HepG2 (cell line): ENCODE data around the gene PSMD1. TPM values are rescaled to one million over a fixed set of nuclear protein-coding genes. Genes with fewer than 3 reads are reported as not detected.

Source experiments
- DR1 ChIP-seq: sonication (generic); formaldehyde crosslinking; IDR thresholded peaks from 2 replicates; pipeline ENCODE4 v1.8.0; 2021; ENCODE audit warnings: mild to moderate bottlenecking, missing genetic modification reagents, inconsistent platforms
- GABPA ChIP-seq, 2 experiments: IDR thresholded peaks; 2 replicates each; pipeline ENCODE4 v1.6.1; 2011 to 2016; ENCODE audit warnings: low read depth in 2 of 2, low read length in 1 of 2, missing biosample characterization in 1 of 2, missing genetic modification characterization in 1 of 2
- HNF4A ChIP-seq: sonication (generic); formaldehyde crosslinking; IDR thresholded peaks from 2 replicates; pipeline ENCODE4 v1.4.0; 2020; ENCODE audit warnings: missing genetic modification reagents
- NFE2 ChIP-seq: sonication (generic); formaldehyde crosslinking; IDR thresholded peaks from 2 replicates; pipeline ENCODE4 v1.4.0; 2020; ENCODE audit warnings: missing genetic modification reagents
- SOX5 ChIP-seq: IDR thresholded peaks from 2 replicates; pipeline ENCODE4 v1.6.1; 2016; ENCODE audit warnings: borderline replicate concordance
- SRSF9 ChIP-seq: fragments of 200-400 bp; formaldehyde crosslinking; IDR thresholded peaks from 2 replicates; pipeline ENCODE4 v1.6.1; 2018; ENCODE audit warnings: borderline replicate concordance, mild to moderate bottlenecking, low read depth, low read length; ENCODE audit not compliant: insufficient read depth, poor library complexity, severe bottlenecking
- ZFP36L1 ChIP-seq: sonication (generic); formaldehyde crosslinking; IDR thresholded peaks from 2 replicates; pipeline ENCODE4 v1.8.0; 2022; ENCODE audit warnings: mild to moderate bottlenecking, missing genetic modification reagents, moderate library complexity
- ZNF530 ChIP-seq: sonication (generic); formaldehyde crosslinking; IDR thresholded peaks from 2 replicates; pipeline ENCODE4 v1.5.0; 2020; ENCODE audit warnings: low read depth, mild to moderate bottlenecking, missing genetic modification reagents
- ZNF558 ChIP-seq: sonication (generic); formaldehyde crosslinking; IDR thresholded peaks from 2 replicates; pipeline ENCODE4 v1.9.0; 2022; ENCODE audit warnings: mild to moderate bottlenecking, missing genetic modification reagents, borderline replicate concordance
- ZNF615 ChIP-seq: sonication (generic); formaldehyde crosslinking; IDR thresholded peaks from 2 replicates; pipeline ENCODE4 v1.5.0; 2020; ENCODE audit warnings: mild to moderate bottlenecking, missing genetic modification reagents, borderline replicate concordance
- ZSCAN21 ChIP-seq: sonication (generic); formaldehyde crosslinking; IDR thresholded peaks from 2 replicates; pipeline ENCODE4 v1.8.0; 2022; ENCODE audit warnings: mild to moderate bottlenecking, missing genetic modification reagents, moderate library complexity, borderline replicate concordance
- polyA plus RNA-seq, 8 experiments: library from polyadenylated mRNA; depleted of rRNA in 3 of 8; stranded (reverse) in 7 of 8; unstranded in 1 of 8; fragments of >200 nt; fragmentation: Illumina TruSeq in 4 of 8; extraction: Trizol in 4 of 8; gene quantifications; 2 replicates each; pipeline versions ENCODE4 v1.2.1 to v1.2.3, GENCODE V29; 2011 to 2016; ENCODE audit warnings: low read depth in 4 of 8, missing spikeins in 1 of 8, mixed read lengths in 1 of 8; ENCODE audit not compliant: insufficient read depth in 1 of 8
- total RNA-seq, 5 experiments: library from RNA; depleted of rRNA; stranded (reverse); fragments of >200 nt; fragmentation: Illumina TruSeq; extraction: Trizol; gene quantifications; 2 replicates each; pipeline ENCODE4 v1.2.3, GENCODE V29; 2016; ENCODE audit warnings: low read depth in 1 of 5
- TF ChIP-seq, protein P1 (sequence below): sonication (generic); formaldehyde crosslinking; IDR thresholded peaks from 2 replicates; pipeline ENCODE4 v1.5.0; 2020; ENCODE audit warnings: mild to moderate bottlenecking, missing genetic modification reagents, borderline replicate concordance
- TF ChIP-seq, protein P2 (sequence below): sonication (generic); formaldehyde crosslinking; IDR thresholded peaks from 2 replicates; pipeline ENCODE4 v1.5.0; 2020; ENCODE audit warnings: mild to moderate bottlenecking, missing genetic modification reagents
- TF ChIP-seq, protein P3 (sequence below): sonication (generic); formaldehyde crosslinking; IDR thresholded peaks from 2 replicates; pipeline ENCODE4 v1.4.0; 2020; ENCODE audit warnings: missing genetic modification reagents
- TF ChIP-seq, protein P4 (sequence below): sonication (generic); formaldehyde crosslinking; IDR thresholded peaks from 2 replicates; pipeline ENCODE4 v1.4.0; 2020; ENCODE audit warnings: missing genetic modification reagents, borderline replicate concordance
- TF ChIP-seq, protein P5 (sequence below): IDR thresholded peaks from 2 replicates; pipeline ENCODE4 v1.6.1; 2016; ENCODE audit warnings: low read depth

Gene PSMD1
- total and polyA plus RNA-seq, 2 of the 13 experiments (the other 11 are each of a cell fraction or from before 2014, with no cell fraction given) = 136 to 191 TPM

DNA sequence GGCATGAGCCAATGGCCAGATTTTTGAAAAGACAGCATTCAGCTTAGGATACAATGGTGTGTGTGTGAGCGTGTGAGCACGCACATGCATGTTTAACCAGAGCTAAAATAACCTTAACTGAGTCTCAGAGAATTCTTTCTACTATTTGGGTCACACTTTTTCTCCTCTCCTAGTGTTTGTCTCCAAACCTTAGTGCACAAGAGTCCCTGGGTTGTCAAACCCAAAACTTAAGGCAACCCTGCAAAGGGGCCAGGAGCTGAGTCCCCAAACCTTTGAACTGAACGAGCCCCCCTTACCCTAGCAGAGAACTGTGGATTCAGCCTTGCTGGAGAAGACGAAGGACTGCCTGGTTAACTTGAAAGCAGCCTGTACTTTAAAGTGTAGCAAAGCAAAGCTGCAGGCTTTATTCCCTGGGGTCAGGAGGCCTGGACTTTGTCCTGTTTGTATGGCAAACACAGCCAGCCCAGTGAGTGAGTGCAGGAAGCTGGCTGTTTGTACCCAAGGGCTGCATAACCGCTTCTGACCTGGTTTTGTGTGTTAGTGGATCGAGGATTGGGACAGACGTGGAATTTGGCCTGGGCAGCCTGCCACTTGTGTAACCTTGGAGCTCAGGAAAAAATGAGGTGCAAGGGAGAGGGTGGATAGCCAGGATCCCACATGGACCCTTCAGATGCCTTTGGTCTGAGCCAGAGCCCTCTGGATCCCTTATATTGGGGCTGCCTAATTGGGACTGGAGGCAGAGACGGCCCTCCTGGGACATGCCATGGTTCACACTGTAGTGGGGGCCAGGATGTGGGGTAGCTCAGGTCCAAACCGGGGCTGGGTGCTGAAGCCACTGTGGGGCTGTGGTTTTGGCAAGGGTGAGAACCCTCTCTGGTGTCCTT lies 6.4 kb upstream of the PSMD1 start (continued):
- TF ChIP-seq GABPA (IDR thresholded peaks at IDR 0.05; ENCODE audit: low read depth, low read length) (no peak), GABPA (CRISPR knock-in tag; IDR thresholded peaks at IDR 0.05; ENCODE audit: low read depth) (peak; percentile 67), NFE2 (CRISPR knock-in tag) (no peak), ZSCAN21 (CRISPR knock-in tag) (peak; percentile 99), HNF4A (peak; percentile 100), ZNF615 (CRISPR knock-in tag) (peak; percentile 100), ZFP36L1 (CRISPR knock-in tag) (peak; percentile 100), ZNF530 (CRISPR knock-in tag) (no peak), ZNF558 (peak; percentile 22), DR1 (CRISPR knock-in tag) (peak; percentile 99), SOX5 (peak; percentile 95), SRSF9 (no peak)
- TF ChIP-seq, protein P1, sequence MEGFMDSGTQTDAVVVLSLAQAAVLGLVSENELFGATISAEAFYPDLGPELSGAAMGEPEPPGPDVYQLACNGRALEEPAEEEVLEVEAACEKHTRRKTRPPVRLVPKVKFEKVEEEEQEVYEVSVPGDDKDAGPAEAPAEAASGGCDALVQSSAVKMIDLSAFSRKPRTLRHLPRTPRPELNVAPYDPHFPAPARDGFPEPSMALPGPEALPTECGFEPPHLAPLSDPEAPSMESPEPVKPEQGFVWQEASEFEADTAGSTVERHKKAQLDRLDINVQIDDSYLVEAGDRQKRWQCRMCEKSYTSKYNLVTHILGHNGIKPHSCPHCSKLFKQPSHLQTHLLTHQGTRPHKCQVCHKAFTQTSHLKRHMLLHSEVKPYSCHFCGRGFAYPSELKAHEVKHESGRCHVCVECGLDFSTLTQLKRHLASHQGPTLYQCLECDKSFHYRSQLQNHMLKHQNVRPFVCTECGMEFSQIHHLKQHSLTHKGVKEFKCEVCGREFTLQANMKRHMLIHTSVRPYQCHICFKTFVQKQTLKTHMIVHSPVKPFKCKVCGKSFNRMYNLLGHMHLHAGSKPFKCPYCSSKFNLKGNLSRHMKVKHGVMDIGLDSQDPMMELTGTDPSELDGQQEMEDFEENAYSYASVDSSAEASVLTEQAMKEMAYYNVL (CRISPR knock-in tag) = peak; percentile 95
- TF ChIP-seq, protein P2, sequence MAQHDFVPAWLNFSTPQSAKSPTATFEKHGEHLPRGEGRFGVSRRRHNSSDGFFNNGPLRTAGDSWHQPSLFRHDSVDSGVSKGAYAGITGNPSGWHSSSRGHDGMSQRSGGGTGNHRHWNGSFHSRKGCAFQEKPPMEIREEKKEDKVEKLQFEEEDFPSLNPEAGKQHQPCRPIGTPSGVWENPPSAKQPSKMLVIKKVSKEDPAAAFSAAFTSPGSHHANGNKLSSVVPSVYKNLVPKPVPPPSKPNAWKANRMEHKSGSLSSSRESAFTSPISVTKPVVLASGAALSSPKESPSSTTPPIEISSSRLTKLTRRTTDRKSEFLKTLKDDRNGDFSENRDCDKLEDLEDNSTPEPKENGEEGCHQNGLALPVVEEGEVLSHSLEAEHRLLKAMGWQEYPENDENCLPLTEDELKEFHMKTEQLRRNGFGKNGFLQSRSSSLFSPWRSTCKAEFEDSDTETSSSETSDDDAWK (CRISPR knock-in tag) = no peak
- TF ChIP-seq, protein P3, sequence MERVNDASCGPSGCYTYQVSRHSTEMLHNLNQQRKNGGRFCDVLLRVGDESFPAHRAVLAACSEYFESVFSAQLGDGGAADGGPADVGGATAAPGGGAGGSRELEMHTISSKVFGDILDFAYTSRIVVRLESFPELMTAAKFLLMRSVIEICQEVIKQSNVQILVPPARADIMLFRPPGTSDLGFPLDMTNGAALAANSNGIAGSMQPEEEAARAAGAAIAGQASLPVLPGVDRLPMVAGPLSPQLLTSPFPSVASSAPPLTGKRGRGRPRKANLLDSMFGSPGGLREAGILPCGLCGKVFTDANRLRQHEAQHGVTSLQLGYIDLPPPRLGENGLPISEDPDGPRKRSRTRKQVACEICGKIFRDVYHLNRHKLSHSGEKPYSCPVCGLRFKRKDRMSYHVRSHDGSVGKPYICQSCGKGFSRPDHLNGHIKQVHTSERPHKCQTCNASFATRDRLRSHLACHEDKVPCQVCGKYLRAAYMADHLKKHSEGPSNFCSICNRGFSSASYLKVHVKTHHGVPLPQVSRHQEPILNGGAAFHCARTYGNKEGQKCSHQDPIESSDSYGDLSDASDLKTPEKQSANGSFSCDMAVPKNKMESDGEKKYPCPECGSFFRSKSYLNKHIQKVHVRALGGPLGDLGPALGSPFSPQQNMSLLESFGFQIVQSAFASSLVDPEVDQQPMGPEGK (CRISPR knock-in tag) = peak; percentile 89
- TF ChIP-seq, protein P4, sequence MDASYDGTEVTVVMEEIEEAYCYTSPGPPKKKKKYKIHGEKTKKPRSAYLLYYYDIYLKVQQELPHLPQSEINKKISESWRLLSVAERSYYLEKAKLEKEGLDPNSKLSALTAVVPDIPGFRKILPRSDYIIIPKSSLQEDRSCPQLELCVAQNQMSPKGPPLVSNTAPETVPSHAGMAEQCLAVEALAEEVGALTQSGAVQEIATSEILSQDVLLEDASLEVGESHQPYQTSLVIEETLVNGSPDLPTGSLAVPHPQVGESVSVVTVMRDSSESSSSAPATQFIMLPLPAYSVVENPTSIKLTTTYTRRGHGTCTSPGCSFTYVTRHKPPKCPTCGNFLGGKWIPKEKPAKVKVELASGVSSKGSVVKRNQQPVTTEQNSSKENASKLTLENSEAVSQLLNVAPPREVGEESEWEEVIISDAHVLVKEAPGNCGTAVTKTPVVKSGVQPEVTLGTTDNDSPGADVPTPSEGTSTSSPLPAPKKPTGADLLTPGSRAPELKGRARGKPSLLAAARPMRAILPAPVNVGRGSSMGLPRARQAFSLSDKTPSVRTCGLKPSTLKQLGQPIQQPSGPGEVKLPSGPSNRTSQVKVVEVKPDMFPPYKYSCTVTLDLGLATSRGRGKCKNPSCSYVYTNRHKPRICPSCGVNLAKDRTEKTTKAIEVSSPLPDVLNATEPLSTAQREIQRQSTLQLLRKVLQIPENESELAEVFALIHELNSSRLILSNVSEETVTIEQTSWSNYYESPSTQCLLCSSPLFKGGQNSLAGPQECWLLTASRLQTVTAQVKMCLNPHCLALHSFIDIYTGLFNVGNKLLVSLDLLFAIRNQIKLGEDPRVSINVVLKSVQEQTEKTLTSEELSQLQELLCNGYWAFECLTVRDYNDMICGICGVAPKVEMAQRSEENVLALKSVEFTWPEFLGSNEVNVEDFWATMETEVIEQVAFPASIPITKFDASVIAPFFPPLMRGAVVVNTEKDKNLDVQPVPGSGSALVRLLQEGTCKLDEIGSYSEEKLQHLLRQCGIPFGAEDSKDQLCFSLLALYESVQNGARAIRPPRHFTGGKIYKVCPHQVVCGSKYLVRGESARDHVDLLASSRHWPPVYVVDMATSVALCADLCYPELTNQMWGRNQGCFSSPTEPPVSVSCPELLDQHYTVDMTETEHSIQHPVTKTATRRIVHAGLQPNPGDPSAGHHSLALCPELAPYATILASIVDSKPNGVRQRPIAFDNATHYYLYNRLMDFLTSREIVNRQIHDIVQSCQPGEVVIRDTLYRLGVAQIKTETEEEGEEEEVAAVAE (CRISPR knock-in tag) = peak; percentile 91
- TF ChIP-seq, protein P5, sequence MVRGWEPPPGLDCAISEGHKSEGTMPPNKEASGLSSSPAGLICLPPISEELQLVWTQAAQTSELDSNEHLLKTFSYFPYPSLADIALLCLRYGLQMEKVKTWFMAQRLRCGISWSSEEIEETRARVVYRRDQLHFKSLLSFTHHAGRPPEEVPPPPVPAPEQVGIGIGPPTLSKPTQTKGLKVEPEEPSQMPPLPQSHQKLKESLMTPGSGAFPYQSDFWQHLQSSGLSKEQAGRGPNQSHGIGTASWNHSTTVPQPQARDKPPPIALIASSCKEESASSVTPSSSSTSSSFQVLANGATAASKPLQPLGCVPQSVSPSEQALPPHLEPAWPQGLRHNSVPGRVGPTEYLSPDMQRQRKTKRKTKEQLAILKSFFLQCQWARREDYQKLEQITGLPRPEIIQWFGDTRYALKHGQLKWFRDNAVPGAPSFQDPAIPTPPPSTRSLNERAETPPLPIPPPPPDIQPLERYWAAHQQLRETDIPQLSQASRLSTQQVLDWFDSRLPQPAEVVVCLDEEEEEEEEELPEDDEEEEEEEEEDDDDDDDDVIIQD (CRISPR knock-in tag) = peak; percentile 95
